ENCODE measurements around the gene DNAH8. TPM values are rescaled to one million over a fixed set of nuclear protein-coding genes. Genes with fewer than 3 reads are reported as not detected.

The DNAH8 gene
- total RNA-seq, 1 donor from 2014 or later: not detected

DNA sequence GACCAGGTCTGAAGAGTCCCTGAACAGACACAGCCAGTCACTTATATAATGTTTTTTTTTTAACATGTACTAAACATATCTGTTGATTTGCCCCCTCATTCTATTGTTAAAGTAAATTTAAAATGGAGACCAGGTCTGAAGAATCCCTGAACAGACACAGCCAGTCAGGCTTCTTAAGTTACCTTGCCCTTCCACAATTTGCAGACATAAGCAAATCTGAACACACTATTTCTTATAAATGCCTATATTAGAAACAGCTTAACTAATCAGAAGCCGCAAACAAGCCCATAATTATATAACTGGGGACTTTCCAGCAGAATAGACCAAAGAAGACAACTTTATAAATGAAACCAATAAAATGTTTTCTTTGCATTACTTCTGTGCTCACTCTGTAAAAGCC, 118.2 kb downstream of the DNAH8 start:
- no peaks in the 10 kb centered on the region for H3K79me2 ChIP-seq (ENCODE audit: insufficient read depth, low read length)
- Mint-ChIP-seq H3K27me3 (ENCODE audit: low read depth, unreplicated experiment) (no peaks in the 10 kb centered on the region), H3K4me1 (ENCODE audit: low read depth, unreplicated experiment) (no peaks in the 10 kb centered on the region), H3K4me3 (ENCODE audit: unreplicated experiment) (no peak overlapping the region), H3K9me3 (ENCODE audit: unreplicated experiment) (peaks cover 7% of the 10 kb centered on the region), H3K27ac (ENCODE audit: unreplicated experiment) (no peak overlapping the region), H3K36me3 (ENCODE audit: low read depth, unreplicated experiment) (no peaks in the 10 kb centered on the region)
- H4K20me1 ChIP-seq (ENCODE audit: insufficient read depth, low read length): no peaks in the 10 kb centered on the region
- no peaks in the 10 kb centered on the region for H3K4me1 ChIP-seq (ENCODE audit: insufficient read depth, low read length)
- no peaks in the 10 kb centered on the region for H3K9me3 ChIP-seq (ENCODE audit: insufficient read depth, low read depth, low read length)
- no peak overlapping the region for H3K4me3 ChIP-seq (ENCODE audit: insufficient read depth, low read depth, low read length)
- no peaks in the 10 kb centered on the region for H3K27me3 ChIP-seq (ENCODE audit: insufficient read depth, low read length)
- H3K36me3 ChIP-seq (ENCODE audit: insufficient read depth, low read length): no peaks in the 10 kb centered on the region
- H3K9ac ChIP-seq (ENCODE audit: low read length): no peak overlapping the region
- no peak overlapping the region for H3K4me2 ChIP-seq (ENCODE audit: low read length)
- H2AFZ ChIP-seq (ENCODE audit: low read depth, low read length): no peak overlapping the region
- FAIRE-seq (no peak), DNase-seq (ENCODE audit: low read depth) (no peak)
- TF ChIP-seq, protein P1, sequence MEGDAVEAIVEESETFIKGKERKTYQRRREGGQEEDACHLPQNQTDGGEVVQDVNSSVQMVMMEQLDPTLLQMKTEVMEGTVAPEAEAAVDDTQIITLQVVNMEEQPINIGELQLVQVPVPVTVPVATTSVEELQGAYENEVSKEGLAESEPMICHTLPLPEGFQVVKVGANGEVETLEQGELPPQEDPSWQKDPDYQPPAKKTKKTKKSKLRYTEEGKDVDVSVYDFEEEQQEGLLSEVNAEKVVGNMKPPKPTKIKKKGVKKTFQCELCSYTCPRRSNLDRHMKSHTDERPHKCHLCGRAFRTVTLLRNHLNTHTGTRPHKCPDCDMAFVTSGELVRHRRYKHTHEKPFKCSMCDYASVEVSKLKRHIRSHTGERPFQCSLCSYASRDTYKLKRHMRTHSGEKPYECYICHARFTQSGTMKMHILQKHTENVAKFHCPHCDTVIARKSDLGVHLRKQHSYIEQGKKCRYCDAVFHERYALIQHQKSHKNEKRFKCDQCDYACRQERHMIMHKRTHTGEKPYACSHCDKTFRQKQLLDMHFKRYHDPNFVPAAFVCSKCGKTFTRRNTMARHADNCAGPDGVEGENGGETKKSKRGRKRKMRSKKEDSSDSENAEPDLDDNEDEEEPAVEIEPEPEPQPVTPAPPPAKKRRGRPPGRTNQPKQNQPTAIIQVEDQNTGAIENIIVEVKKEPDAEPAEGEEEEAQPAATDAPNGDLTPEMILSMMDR (IDR thresholded peaks at IDR 0.05; ENCODE audit: insufficient read depth, low read depth, low read length): no peak
- TF ChIP-seq EZH2 (IDR thresholded peaks at IDR 0.05; ENCODE audit: insufficient read depth, low read length): no peak
- no peak overlapping the region for H3K27ac ChIP-seq (ENCODE audit: low read depth, low read length)

DNA sequence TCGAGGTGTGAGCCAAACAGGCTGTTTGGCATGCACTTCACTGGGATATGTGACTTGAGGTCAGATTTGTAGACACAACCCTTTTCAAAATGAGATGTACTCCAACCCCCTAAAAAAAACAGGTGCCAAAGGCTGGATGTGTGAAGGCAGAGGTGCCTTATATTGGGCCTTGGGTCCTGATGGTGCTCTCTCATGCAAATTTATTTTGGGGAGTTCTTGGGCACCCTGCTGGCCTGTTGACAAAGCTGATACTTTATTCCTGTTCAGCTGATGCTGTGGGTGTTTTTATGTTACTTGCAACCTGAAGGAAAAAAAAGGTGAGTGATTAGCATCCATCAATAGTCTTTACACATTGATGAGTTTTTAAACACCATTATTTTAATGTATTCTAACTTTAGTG, 121.5 kb downstream of the DNAH8 start:
- FAIRE-seq: no peak

DNA sequence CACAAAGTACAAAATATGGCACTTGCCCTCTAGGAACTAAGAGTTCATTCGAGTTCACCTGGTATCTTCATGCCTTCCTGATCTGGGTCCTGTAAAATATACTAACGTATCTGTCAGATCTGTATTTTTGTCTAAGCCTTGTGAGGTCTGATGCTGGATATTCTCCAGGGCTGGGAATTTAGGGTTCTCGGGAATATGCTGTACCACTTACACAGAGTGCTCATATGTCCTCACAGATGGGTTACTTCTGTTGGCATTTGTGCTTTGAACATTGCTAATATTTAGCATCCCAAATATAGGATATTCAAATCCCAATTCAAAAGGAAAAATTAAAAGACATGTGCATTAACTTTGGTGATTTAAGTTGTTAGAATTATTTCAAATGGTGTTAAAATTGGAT, 122.0 kb downstream of the DNAH8 start:
- no peak for TF ChIP-seq EZH2 (IDR thresholded peaks at IDR 0.05; ENCODE audit: insufficient read depth, low read length)
- TF ChIP-seq, protein P1 (IDR thresholded peaks at IDR 0.05; ENCODE audit: insufficient read depth, low read depth, low read length): no peak
- Mint-ChIP-seq H3K4me3 (ENCODE audit: unreplicated experiment) (no peak overlapping the region), H3K9me3 (ENCODE audit: unreplicated experiment) (no peaks in the 10 kb centered on the region), H3K27me3 (ENCODE audit: low read depth, unreplicated experiment) (no peaks in the 10 kb centered on the region), H3K27ac (ENCODE audit: unreplicated experiment) (no peak overlapping the region), H3K4me1 (ENCODE audit: low read depth, unreplicated experiment) (no peaks in the 10 kb centered on the region), H3K36me3 (ENCODE audit: low read depth, unreplicated experiment) (no peaks in the 10 kb centered on the region)
- no peaks in the 10 kb centered on the region for H3K27me3 ChIP-seq (ENCODE audit: insufficient read depth, low read length)
- no peaks in the 10 kb centered on the region for H4K20me1 ChIP-seq (ENCODE audit: insufficient read depth, low read length)
- H3K27ac ChIP-seq (ENCODE audit: low read depth, low read length): no peak overlapping the region
- no peak for DNase-seq (ENCODE audit: low read depth)
- no peak overlapping the region for H3K9ac ChIP-seq (ENCODE audit: low read length)
- no peaks in the 10 kb centered on the region for H3K79me2 ChIP-seq (ENCODE audit: insufficient read depth, low read length)
- H3K9me3 ChIP-seq (ENCODE audit: insufficient read depth, low read depth, low read length): no peaks in the 10 kb centered on the region
- no peak for FAIRE-seq
- no peak overlapping the region for H2AFZ ChIP-seq (ENCODE audit: low read depth, low read length)
- H3K4me3 ChIP-seq (ENCODE audit: insufficient read depth, low read depth, low read length): no peak overlapping the region
- H3K36me3 ChIP-seq (ENCODE audit: insufficient read depth, low read length): no peaks in the 10 kb centered on the region
- no peaks in the 10 kb centered on the region for H3K4me1 ChIP-seq (ENCODE audit: insufficient read depth, low read length)
- no peak overlapping the region for H3K4me2 ChIP-seq (ENCODE audit: low read length)

More for the DNA sequence above, 121.5 kb downstream of the DNAH8 start:
- H3K9ac ChIP-seq (ENCODE audit: low read length): no peak overlapping the region
- Mint-ChIP-seq H3K36me3 (ENCODE audit: low read depth, unreplicated experiment) (no peaks in the 10 kb centered on the region), H3K27me3 (ENCODE audit: low read depth, unreplicated experiment) (no peaks in the 10 kb centered on the region), H3K9me3 (ENCODE audit: unreplicated experiment) (no peaks in the 10 kb centered on the region), H3K4me3 (ENCODE audit: unreplicated experiment) (no peak overlapping the region), H3K27ac (ENCODE audit: unreplicated experiment) (no peak overlapping the region), H3K4me1 (ENCODE audit: low read depth, unreplicated experiment) (no peaks in the 10 kb centered on the region)
- TF ChIP-seq EZH2 (IDR thresholded peaks at IDR 0.05; ENCODE audit: insufficient read depth, low read length): no peak
- TF ChIP-seq, protein P1 (IDR thresholded peaks at IDR 0.05; ENCODE audit: insufficient read depth, low read depth, low read length): no peak
- no peak overlapping the region for H3K27ac ChIP-seq (ENCODE audit: low read depth, low read length)
- H3K9me3 ChIP-seq (ENCODE audit: insufficient read depth, low read depth, low read length): no peaks in the 10 kb centered on the region
- H4K20me1 ChIP-seq (ENCODE audit: insufficient read depth, low read length): no peaks in the 10 kb centered on the region
- no peaks in the 10 kb centered on the region for H3K27me3 ChIP-seq (ENCODE audit: insufficient read depth, low read length)
- no peaks in the 10 kb centered on the region for H3K36me3 ChIP-seq (ENCODE audit: insufficient read depth, low read length)
- no peak for DNase-seq (ENCODE audit: low read depth)
- no peaks in the 10 kb centered on the region for H3K79me2 ChIP-seq (ENCODE audit: insufficient read depth, low read length)
- H3K4me3 ChIP-seq (ENCODE audit: insufficient read depth, low read depth, low read length): no peak overlapping the region
- no peak overlapping the region for H2AFZ ChIP-seq (ENCODE audit: low read depth, low read length)
- no peaks in the 10 kb centered on the region for H3K4me1 ChIP-seq (ENCODE audit: insufficient read depth, low read length)
- H3K4me2 ChIP-seq (ENCODE audit: low read length): no peak overlapping the region
